ENCODE results near the gene PARVG.

Gene PARVG

GRCh38 chr22:44180706-44181032 is at the start of gene PARVG:
PARVG (plus strand) TSS chr22:44180925; CDS start chr22:44183330, 2,405 bp downstream.
- no peak for DNase-seq (ENCODE audit: low read depth in 2 of 2)

GRCh38 chr22:44131412-44131811 is 49.3 kb upstream of the PARVG start:
- DNase-seq (ENCODE audit: low read depth in 2 of 2), result no peak

GRCh38 chr22:44131989-44132685 is 48.6 kb upstream of the PARVG start:
- DNase-seq (ENCODE audit: low read depth in 2 of 2), result no peak

GRCh38 chr22:44132724-44133123 is 48.0 kb upstream of the PARVG start:
- DNase-seq (ENCODE audit: low read depth in 2 of 2), result no peak

GRCh38 chr22:44133161-44133560 is 47.6 kb upstream of the PARVG start:
- DNase-seq (ENCODE audit: low read depth in 2 of 2), result no peak

GRCh38 chr22:44133901-44134571 is 46.7 kb upstream of the PARVG start:
- DNase-seq (ENCODE audit: low read depth in 2 of 2), result no peak

GRCh38 chr22:44136112-44136511 is 44.6 kb upstream of the PARVG start:
- no peak for DNase-seq (ENCODE audit: low read depth in 2 of 2)

GRCh38 chr22:44136786-44137185 is 43.9 kb upstream of the PARVG start:
- no peak for DNase-seq (ENCODE audit: low read depth in 2 of 2)

GRCh38 chr22:44137415-44137814 is 43.3 kb upstream of the PARVG start:
- no peak for DNase-seq (ENCODE audit: low read depth in 2 of 2)

GRCh38 chr22:44139773-44140172 is 41.0 kb upstream of the PARVG start:
- DNase-seq (ENCODE audit: low read depth in 2 of 2), result no peak

- DNase-seq (ENCODE audit: low read depth in 2 of 2), result no peak
Observed at GRCh38 chr22:44142421-44143104, 38.2 kb upstream of the PARVG start.

- DNase-seq (ENCODE audit: low read depth in 2 of 2), result no peak
Observed at GRCh38 chr22:44143105-44143474, 37.6 kb upstream of the PARVG start.

- no peak for DNase-seq (ENCODE audit: low read depth in 2 of 2)
Observed at GRCh38 chr22:44143579-44143978, 37.1 kb upstream of the PARVG start.

GRCh38 chr22:44144046-44144569 is 36.6 kb upstream of the PARVG start:
- no peak for DNase-seq (ENCODE audit: low read depth in 2 of 2)

GRCh38 chr22:44145544-44145943 is 35.2 kb upstream of the PARVG start:
- no peak for DNase-seq (ENCODE audit: low read depth in 2 of 2)

- no peak for DNase-seq (ENCODE audit: low read depth in 2 of 2)
Observed at GRCh38 chr22:44146088-44146861, 34.5 kb upstream of the PARVG start.

- no peak for DNase-seq (ENCODE audit: low read depth in 2 of 2)
Observed at GRCh38 chr22:44147008-44147645, 33.6 kb upstream of the PARVG start.

- no peak for DNase-seq (ENCODE audit: low read depth in 2 of 2)
Observed at GRCh38 chr22:44147821-44148574, 32.7 kb upstream of the PARVG start.

GRCh38 chr22:44151676-44152075 is 29.0 kb upstream of the PARVG start:
- no peak for DNase-seq (ENCODE audit: low read depth in 2 of 2)

- no peak for DNase-seq (ENCODE audit: low read depth in 2 of 2)
Observed at GRCh38 chr22:44153710-44154109, 27.0 kb upstream of the PARVG start.

GRCh38 chr22:44154436-44154942 is 26.2 kb upstream of the PARVG start:
- no peak for DNase-seq (ENCODE audit: low read depth in 2 of 2)

Data from stimulated activated CD4-positive, alpha-beta T cell treated with anti-CD3 and anti-CD28 coated beads, Interleukin-15, amount 100 ng/mL, for 48 hours (primary cell).